GM19468 (cell line): ENCODE results near the gene NDUFS6.

Experiments used
- ATAC-seq: cut with Tn5 transposase; IDR thresholded peaks from one replicate; pipeline ENCODE4 v1.9.1; 2021; ENCODE audit warnings: mild to moderate bottlenecking, moderate library complexity, moderate number of reproducible peaks; ENCODE audit not compliant: unreplicated experiment; ENCODE audit errors: extremely low read depth

Gene NDUFS6

GRCh38 chr5:1801222-1801966, at the start of gene NDUFS6:
Gene NDUFS6 (plus strand): TSS chr5:1801407. CDS start chr5:1801418, 11 bp downstream.
- peak; percentile 40 for ATAC-seq

- no peak for ATAC-seq
Measured at GRCh38 chr5:1751864-1752822, 49.1 kb upstream of the NDUFS6 start.

DNA sequence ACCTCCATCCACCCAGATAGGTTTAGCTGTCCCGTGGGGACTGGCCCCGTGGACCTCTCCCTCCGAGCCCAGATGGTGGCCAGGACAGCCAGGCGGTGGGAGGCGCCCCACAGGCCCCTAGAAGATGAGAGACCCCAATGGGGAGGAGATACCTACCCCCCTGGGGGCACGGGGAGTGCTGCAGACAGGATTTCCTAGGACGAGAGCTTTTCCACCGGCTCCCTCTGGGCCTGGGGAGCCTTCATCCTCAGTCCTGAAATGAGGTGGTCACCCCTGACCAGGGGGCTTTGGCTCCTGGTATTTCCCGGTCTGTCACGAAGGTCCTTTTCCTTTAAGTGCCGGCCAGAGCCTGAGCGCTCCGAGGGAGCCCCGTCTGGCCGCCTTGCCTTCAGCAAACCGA, 48.3 kb upstream of the NDUFS6 start:
- no peak for ATAC-seq

DNA sequence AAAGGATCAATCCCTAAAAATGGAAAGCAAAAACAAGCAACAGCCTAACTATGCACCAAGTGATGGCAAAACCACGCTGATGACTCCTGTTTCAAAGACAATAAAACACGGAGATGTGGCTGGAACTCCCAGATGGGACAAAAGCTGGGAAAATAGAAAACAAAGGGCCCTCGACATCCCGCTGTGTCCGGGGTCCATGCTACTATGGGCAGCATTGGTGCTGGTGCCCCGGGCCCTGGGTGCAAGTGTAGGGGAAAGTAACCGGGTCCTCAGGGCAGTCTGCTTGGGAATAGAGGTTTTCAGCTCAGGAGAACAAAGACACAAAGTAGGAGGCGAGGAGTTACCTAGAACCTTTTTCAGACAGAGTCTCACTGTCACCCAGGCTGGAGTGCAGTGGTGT, 47.7 kb upstream of the NDUFS6 start:
- ATAC-seq, result no peak

GRCh38 chr5:1754531-1755220, 46.5 kb upstream of the NDUFS6 start:
- ATAC-seq, result no peak

DNA sequence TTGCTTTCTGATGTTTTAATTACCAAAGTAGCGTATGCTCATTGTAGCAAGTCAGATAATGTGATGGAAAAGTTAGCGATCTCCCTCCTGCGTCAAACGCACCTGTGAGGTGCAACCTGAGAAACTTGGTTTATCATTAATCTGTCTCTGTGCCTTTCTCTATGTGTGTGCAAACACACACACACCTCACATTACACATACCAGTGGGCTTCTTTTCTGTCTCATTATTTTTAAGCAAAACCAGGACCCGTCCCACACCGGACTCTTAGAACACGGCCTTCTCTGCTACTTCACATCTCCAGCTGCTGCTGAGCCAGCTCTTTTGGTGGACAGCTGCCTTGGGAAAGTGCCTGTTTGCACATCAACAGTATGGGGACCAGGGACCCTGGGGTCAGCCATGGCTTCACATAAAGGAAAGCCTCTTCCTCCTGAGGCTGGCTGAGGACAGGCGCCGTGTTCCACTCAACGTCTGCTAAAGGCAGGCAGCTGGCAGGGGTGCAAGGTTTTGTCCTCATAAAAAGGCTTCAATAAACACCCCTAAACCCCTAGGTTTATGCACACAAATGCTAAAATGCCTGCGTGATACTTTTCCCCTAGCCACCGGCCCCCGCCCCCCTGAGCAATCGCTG, 45.8 kb upstream of the NDUFS6 start:
- ATAC-seq, result no peak

DNA sequence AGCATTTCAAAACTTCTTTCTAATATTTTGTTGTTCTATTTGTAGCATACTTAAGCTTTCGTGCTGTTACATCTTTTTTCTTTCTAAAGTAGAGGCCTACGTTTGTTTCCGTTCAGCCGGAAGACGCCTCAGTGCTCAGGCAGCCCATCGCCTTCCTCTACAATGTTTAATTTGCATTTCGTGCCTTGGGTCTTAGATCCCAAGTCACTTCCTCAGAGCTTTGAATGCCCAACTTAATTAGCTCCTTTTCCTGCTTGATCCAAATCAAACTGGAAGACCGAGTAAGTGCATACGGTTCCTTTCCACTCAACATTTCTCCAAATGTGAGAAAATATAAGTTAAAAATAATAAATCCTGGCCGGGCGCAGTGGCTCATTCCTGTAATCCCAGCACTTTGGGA, 44.7 kb upstream of the NDUFS6 start:
- ATAC-seq, result no peak

GRCh38 chr5:1757511-1757910, 43.7 kb upstream of the NDUFS6 start:
- no peak for ATAC-seq

GRCh38 chr5:1758574-1758973, 42.6 kb upstream of the NDUFS6 start:
- no peak for ATAC-seq

DNA sequence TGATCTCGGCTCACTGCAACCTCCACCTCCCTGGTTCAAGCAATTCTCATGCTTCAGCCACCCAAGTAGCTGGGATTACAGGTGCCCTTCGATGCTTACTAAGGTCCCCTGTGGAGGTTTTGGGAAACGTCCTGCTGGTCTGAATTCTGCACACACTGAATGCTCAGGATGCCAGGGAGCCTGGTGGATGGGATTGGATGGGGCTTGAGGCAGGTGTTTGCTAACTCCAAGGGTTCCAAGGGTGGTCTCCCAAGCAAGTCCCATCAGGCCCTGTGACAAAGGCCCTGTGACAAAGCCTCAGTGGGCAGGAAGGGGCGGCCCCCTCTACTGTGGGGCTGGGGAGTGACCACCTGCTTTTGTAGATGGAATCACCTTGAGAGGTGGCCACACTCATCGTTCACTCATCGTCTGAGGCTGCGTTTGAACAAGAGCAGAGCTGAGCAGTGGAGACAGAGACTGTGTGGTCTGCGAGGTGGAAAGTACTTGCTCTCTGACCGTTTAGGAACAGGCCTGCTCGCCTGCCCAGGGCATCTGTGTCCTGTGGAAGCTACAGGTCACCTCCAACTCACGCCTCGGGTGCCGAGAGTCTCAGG, 41.7 kb upstream of the NDUFS6 start:
- no peak for ATAC-seq

GRCh38 chr5:1760231-1760630, 41.0 kb upstream of the NDUFS6 start:
- ATAC-seq, result no peak

DNA sequence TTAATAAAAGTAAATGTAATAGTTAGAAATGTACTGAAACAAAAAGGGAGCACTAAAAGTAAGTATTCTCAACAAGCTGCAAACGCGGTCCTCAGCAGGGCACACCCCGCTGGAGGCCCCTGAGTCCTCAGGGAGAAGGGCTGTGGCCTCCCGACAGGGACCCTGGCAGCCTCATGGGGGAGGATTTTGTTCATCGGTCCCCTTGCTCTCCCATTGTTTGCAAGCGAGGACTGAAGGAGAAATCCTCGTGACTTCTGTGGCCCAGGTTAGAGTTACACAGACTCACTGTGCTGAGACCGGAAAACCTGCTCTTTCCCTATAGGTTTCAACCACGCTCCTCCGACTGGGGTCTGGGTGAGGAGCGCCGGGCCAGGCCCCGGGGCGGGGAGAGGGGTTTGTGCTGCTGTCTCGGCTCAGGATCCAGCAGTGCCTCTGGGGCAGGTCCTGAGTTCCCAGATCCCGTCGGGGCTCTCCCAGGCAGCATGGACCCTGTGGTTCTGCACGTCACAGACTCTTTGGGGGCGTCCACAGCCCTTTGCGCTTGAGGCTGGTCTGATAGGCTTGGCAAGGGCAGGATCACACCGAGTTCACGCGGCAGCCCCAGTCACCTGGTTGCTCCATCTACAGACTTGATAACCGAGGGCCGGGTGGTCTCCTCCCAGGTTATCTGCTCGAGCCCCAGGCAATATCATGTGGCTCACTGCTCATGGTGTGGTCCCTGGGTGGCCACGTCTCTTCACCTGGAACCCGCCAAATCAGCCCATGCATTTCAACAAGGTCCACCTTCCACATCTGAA, 40.4 kb upstream of the NDUFS6 start:
- ATAC-seq, result no peak

DNA sequence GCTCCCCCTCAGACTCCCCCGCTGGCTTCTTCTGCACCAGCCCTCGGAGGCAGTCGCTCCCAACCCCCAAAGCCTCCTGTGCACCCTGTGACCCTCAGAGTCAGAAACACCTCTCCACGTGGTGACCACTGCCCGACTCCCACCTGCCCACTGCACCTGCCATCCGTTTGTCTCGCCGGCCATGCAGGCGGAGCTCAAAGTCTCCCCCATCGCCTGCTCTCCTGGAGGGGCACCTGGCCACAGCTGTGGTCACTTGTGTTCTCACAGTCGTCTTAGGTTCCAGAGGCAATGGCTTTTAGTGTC, 39.8 kb upstream of the NDUFS6 start:
- ATAC-seq, result no peak

DNA sequence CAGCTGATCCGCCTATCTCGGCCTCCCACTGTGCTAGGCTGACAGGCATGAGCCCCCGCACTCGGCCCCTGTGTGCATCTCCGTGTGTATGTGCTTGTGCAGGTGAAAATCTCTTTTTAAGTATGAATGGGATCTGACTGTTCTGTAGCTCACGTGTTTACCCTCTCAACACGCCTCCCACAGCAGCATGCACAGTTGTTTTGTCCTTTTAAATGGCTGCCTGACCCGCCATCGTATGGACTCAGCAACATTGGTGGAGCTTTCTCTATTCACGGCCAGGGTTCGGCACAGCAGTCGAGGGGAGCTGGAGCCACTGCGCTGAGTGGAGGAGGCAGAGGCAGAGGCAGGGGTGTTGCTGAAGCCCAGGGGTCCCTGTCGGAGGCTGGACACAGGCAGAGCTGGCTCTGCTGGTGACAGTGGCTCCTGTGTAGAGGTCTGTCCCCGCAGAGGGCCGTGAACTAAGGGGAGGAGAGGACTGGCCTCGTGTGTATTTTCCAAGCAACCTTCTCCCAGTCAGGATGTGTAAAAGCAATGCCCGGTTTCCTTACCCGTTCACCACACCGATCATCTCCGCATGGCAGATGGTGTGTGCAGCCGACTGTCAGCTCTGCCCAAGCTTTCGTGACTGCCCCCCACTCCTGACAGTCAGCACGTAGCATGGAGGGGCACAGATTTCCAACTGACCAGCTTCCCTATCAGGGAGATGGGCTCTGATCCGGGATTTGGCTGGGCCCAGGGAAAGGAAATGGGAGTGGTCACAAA, 38.9 kb upstream of the NDUFS6 start:
- no peak for ATAC-seq

DNA sequence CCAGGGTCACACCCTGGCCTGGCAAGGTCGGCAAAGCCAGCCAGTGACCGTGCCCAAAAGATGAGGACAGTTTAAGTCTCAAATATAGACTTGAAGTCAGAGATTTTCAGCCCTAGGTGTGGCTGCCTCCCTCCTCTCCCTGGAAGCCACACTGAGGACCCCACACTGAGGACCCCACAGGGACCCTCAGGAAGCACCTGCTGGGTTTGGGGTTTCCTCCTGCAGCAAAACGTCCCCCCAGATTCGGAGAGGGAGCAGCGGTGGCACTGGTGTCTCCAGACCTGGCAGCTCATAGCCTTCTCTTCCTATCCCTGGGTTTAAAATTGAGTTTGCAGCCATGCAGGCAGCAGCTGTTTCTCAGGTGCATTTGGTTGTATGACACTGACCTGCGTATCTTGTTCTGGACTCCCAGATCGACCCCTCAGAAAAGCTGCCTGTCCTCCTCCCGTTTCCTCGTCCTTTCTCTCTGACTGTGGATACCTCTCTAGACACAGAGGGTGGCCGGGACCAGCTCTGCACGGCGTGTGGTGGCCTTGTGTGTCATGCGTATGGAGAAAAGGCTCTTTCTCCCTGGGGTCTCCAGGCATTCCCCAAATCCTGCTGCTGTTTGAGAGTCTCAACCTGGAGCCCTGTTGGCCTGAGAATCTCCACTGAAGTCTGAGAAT, 38.2 kb upstream of the NDUFS6 start:
- ATAC-seq, result no peak

GRCh38 chr5:1763548-1763911, 37.7 kb upstream of the NDUFS6 start:
- ATAC-seq, result no peak

DNA sequence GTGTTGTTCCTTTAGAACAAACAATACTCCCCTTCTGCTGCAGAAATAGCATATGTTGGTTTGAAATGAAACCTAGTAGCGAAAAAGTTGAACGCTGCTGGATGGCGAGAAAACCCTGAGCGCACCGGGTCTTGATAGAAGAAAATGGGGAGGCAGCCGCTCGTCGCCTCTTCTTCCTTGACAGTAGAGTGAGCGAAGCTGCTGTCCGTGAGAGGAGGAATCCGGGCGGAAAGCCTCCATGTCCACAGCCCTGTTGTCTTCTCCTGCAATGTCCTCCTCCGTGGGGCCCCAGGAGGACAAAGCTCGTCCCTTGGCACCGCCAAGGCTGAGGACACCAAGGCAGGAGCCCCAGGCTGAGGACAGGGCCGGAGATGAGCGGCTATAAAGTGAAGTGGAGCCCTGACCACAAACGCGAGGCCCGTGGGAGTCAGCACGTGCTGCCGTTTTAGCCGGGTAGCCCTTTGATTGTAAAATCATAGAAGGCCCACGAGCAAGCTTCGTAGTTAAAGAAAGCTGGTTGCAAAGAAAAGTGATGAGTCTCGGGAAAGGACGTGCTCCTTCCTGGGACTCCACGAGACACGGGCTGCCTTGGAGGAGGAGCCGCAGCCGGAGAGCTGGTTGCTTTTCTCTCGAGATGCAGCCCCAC, 37.1 kb upstream of the NDUFS6 start:
- no peak for ATAC-seq

GRCh38 chr5:1764606-1764960, 36.6 kb upstream of the NDUFS6 start:
- ATAC-seq, result no peak
